Measurements from ENCODE around the gene CDK5R2. TPM values are rescaled to one million over a fixed set of nuclear protein-coding genes. Genes with fewer than 3 reads are reported as not detected.

The CDK5R2 gene
- total RNA-seq, 1 experiment from 2014 or later = 0.44 TPM

DNA sequence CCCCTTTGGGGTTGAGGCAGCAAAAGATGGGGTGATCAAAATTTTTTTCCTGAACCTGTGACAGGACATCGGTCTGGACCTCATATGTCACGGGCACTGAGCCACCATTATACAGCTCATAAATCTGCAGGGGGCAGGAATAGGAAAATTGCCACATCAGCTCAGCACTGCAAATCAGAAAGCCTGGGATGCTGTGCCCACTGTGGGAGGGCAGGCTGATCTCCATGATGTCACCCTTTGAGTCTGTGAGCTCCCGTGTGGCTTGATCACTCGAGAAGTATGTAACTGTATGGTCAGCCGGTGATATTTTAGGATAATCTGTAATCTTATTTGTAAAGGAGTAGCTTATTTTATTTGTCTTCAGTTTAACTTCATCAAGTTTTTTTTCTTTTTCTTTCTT is 51.4 kb downstream of the CDK5R2 start:
- no peaks in the 10 kb centered on the region for H3K4me1 ChIP-seq (ENCODE audit: control insufficient read depth in 1 of 2, insufficient read depth in 2 of 2, low read length in 2 of 2)
- POLR2A ChIA-PET = interaction anchor here (2.5 kb wide), 1 partner anchor 9 kb away, joined by 9 read pairs; no protein-coding TSS in a partner anchor
- no peaks in the 10 kb centered on the region for H3K36me3 ChIP-seq (ENCODE audit: control insufficient read depth in 1 of 2, insufficient read depth in 2 of 2, low read length in 2 of 2)
- no peak overlapping the region for H3K27ac ChIP-seq (ENCODE audit: low read depth, low read length)
- H2AFZ ChIP-seq (ENCODE audit: low read depth, low read length, poor library complexity, severe bottlenecking) = no peak overlapping the region
- H3K4me3 ChIP-seq (replicated peaks in 1 of 2; ENCODE audit: low read depth in 1 of 2, low read length in 2 of 2) = no peak overlapping the region
- no peak for DNase-seq (ENCODE audit: low read depth, low spot score)
- TF ChIP-seq, protein P1, sequence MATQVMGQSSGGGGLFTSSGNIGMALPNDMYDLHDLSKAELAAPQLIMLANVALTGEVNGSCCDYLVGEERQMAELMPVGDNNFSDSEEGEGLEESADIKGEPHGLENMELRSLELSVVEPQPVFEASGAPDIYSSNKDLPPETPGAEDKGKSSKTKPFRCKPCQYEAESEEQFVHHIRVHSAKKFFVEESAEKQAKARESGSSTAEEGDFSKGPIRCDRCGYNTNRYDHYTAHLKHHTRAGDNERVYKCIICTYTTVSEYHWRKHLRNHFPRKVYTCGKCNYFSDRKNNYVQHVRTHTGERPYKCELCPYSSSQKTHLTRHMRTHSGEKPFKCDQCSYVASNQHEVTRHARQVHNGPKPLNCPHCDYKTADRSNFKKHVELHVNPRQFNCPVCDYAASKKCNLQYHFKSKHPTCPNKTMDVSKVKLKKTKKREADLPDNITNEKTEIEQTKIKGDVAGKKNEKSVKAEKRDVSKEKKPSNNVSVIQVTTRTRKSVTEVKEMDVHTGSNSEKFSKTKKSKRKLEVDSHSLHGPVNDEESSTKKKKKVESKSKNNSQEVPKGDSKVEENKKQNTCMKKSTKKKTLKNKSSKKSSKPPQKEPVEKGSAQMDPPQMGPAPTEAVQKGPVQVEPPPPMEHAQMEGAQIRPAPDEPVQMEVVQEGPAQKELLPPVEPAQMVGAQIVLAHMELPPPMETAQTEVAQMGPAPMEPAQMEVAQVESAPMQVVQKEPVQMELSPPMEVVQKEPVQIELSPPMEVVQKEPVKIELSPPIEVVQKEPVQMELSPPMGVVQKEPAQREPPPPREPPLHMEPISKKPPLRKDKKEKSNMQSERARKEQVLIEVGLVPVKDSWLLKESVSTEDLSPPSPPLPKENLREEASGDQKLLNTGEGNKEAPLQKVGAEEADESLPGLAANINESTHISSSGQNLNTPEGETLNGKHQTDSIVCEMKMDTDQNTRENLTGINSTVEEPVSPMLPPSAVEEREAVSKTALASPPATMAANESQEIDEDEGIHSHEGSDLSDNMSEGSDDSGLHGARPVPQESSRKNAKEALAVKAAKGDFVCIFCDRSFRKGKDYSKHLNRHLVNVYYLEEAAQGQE (IDR thresholded peaks at IDR 0.05; ENCODE audit: low read depth) = no peak
- TF ChIP-seq POLR2A (IDR thresholded peaks at IDR 0.05; ENCODE audit: borderline replicate concordance, extremely low read depth, insufficient read depth, insufficient read length) (no peak), SIN3A (IDR thresholded peaks at IDR 0.05; ENCODE audit: low read depth) (no peak), ELF1 (IDR thresholded peaks at IDR 0.05; ENCODE audit: borderline replicate concordance, low read depth) (no peak), CEBPB (IDR thresholded peaks at IDR 0.05; ENCODE audit: low read depth) (no peak), TCF7L2 (IDR thresholded peaks at IDR 0.05; ENCODE audit: borderline replicate concordance, extremely low read depth, insufficient read depth, insufficient read length) (no peak), FOSL1 (IDR thresholded peaks at IDR 0.05; ENCODE audit: low read depth) (no peak), JUND (IDR thresholded peaks at IDR 0.05) (no peak), SRF (IDR thresholded peaks at IDR 0.05; ENCODE audit: low read depth) (no peak), ZNF274 (IDR thresholded peaks at IDR 0.05; ENCODE audit: low read depth, low read length) (no peak)
- TF ChIP-seq, protein P2, sequence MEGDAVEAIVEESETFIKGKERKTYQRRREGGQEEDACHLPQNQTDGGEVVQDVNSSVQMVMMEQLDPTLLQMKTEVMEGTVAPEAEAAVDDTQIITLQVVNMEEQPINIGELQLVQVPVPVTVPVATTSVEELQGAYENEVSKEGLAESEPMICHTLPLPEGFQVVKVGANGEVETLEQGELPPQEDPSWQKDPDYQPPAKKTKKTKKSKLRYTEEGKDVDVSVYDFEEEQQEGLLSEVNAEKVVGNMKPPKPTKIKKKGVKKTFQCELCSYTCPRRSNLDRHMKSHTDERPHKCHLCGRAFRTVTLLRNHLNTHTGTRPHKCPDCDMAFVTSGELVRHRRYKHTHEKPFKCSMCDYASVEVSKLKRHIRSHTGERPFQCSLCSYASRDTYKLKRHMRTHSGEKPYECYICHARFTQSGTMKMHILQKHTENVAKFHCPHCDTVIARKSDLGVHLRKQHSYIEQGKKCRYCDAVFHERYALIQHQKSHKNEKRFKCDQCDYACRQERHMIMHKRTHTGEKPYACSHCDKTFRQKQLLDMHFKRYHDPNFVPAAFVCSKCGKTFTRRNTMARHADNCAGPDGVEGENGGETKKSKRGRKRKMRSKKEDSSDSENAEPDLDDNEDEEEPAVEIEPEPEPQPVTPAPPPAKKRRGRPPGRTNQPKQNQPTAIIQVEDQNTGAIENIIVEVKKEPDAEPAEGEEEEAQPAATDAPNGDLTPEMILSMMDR (IDR thresholded peaks at IDR 0.05 in 2 of 3, conservative IDR thresholded peaks at IDR 0.05 in 1 of 3; ENCODE audit: borderline replicate concordance in 1 of 3, insufficient read depth in 1 of 3, low read depth in 2 of 3, low read length in 2 of 3) = no peak
- TF ChIP-seq, protein P3, sequence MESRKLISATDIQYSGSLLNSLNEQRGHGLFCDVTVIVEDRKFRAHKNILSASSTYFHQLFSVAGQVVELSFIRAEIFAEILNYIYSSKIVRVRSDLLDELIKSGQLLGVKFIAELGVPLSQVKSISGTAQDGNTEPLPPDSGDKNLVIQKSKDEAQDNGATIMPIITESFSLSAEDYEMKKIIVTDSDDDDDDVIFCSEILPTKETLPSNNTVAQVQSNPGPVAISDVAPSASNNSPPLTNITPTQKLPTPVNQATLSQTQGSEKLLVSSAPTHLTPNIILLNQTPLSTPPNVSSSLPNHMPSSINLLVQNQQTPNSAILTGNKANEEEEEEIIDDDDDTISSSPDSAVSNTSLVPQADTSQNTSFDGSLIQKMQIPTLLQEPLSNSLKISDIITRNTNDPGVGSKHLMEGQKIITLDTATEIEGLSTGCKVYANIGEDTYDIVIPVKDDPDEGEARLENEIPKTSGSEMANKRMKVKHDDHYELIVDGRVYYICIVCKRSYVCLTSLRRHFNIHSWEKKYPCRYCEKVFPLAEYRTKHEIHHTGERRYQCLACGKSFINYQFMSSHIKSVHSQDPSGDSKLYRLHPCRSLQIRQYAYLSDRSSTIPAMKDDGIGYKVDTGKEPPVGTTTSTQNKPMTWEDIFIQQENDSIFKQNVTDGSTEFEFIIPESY (IDR thresholded peaks at IDR 0.05; ENCODE audit: extremely low read depth, insufficient replicate concordance, low read length) = no peak
- H3K27me3 ChIP-seq (ENCODE audit: insufficient read depth, low read length) = no peaks in the 10 kb centered on the region
- no peak overlapping the region for H3K4me2 ChIP-seq (ENCODE audit: low read length)
- no peaks in the 10 kb centered on the region for H4K20me1 ChIP-seq (ENCODE audit: insufficient read depth)
- BruUV-seq (replicated peaks) = no TSS peak
- no peaks in the 10 kb centered on the region for H3K79me2 ChIP-seq (ENCODE audit: insufficient read depth, low read length)
- no peaks in the 10 kb centered on the region for H3K9me2 ChIP-seq (ENCODE audit: insufficient read depth)
- RAD21 ChIA-PET (ENCODE audit: low non-redundant PET in 1 of 2, low total read pairs in 2 of 2, uncharacterized antibody in 2 of 2, unreplicated experiment in 2 of 2) = interaction anchor here in 1 of 2 experiments (0.6 to 0.7 kb wide), 2 partner anchors 8 to 45 kb away, joined by 3 to 4 read pairs; no protein-coding TSS in a partner anchor
- no peak overlapping the region for H3K9ac ChIP-seq (ENCODE audit: low read length)
- no peak for ATAC-seq
- H3K9me3 ChIP-seq (ENCODE audit: control insufficient read depth in 1 of 2, insufficient read depth in 1 of 2, low read depth in 1 of 2, low read length in 2 of 2) = no peaks in the 10 kb centered on the region; a peak in 1 of 4 replicates
- CTCF ChIA-PET = interaction anchor here (0.7 to 5.1 kb wide), 11 partner anchors 9 to 160 kb away, joined by 3 to 30 read pairs (median 4); no protein-coding TSS in a partner anchor
- intact Hi-C loops (cut with micrococcal nuclease) = no loop called here

Data from HCT116 (cell line).